HG03175 (cell line): ENCODE results near the gene PCBP4.

Experiments used
- ATAC-seq: cut with Tn5 transposase; IDR thresholded peaks from one replicate; pipeline ENCODE4 v1.9.1; 2021; ENCODE audit warnings: mild to moderate bottlenecking, moderate library complexity; ENCODE audit not compliant: unreplicated experiment

PCBP4 gene

GRCh38 chr3:51942603-51943450, 24.4 kb downstream of the PCBP4 start:
- ATAC-seq: peak; percentile 36

GRCh38 chr3:51941798-51942602, 25.3 kb downstream of the PCBP4 start, which contains the start of the genes PARP3 and RRP9:
PARP3 (plus strand) TSS chr3:51942363; CDS start chr3:51943356, 993 bp downstream.
RRP9 (minus strand) TSS chr3:51941904; CDS start chr3:51941867, 37 bp downstream.
- ATAC-seq: peak; percentile 92

GRCh38 chr3:51941463-51941797, 25.8 kb downstream of the PCBP4 start:
- no peak for ATAC-seq

GRCh38 chr3:51940648-51941462, 26.4 kb downstream of the PCBP4 start:
- ATAC-seq: no peak

GRCh38 chr3:51938780-51939425, 28.4 kb downstream of the PCBP4 start:
- ATAC-seq: no peak

GRCh38 chr3:51937611-51938450, 29.4 kb downstream of the PCBP4 start:
- no peak for ATAC-seq

GRCh38 chr3:51937014-51937413, 30.2 kb downstream of the PCBP4 start:
- ATAC-seq: no peak

- ATAC-seq: no peak
Observed at GRCh38 chr3:51935886-51936755, 31.1 kb downstream of the PCBP4 start.

- ATAC-seq: no peak
Observed at GRCh38 chr3:51934991-51935885, 32.0 kb downstream of the PCBP4 start.

- ATAC-seq: no peak
Observed at GRCh38 chr3:51934139-51934850, 33.0 kb downstream of the PCBP4 start.

- no peak for ATAC-seq
Observed at GRCh38 chr3:51933471-51934138, 33.6 kb downstream of the PCBP4 start.

- no peak for ATAC-seq
Observed at GRCh38 chr3:51932471-51933370, 34.5 kb downstream of the PCBP4 start.

- ATAC-seq: no peak
Observed at GRCh38 chr3:51931756-51932155, 35.5 kb downstream of the PCBP4 start.

- ATAC-seq: no peak
Observed at GRCh38 chr3:51930439-51930838, 36.8 kb downstream of the PCBP4 start.

- no peak for ATAC-seq
Observed at GRCh38 chr3:51929420-51930003, 37.7 kb downstream of the PCBP4 start.
